K562 (cell line): Measurements from ENCODE around the gene NR6A1. TPM values are rescaled to one million over a fixed set of nuclear protein-coding genes. Genes with fewer than 3 reads are reported as not detected.

Experiments
- ATAC-seq: fragments of 200-7000 bp; cut with Tn5 transposase; 3 replicates; pipeline ENCODE4 v1.9.1; 2020; ENCODE audit warnings: moderate library complexity
- BruUV-seq: library from RNA; stranded (reverse); fragments of 400-500 nt; replicated peaks from 2 replicates; lab custom pipeline; 2021; lab: Mats Ljungman, UMichigan
- CTCF ChIA-PET: fragments of 300-600 bp; formaldehyde crosslinking; extraction: SDS; loops from one replicate; lab custom pipeline; 2021; ENCODE audit warnings: low intra/inter-chr PET ratio; lab: Yijun Ruan, JAX
- POLR2A ChIA-PET: fragments of 300-600, 350-650 bp; sonication (Branson Sonifier 250); formaldehyde crosslinking; extraction: SDS; loops from one replicate; lab custom pipeline; 2021; ENCODE audit warnings: antibody characterized with exemption, inconsistent platforms; lab: Yijun Ruan, JAX
- DNase-seq, 4 experiments: peaks; one replicate each; pipeline versions ENCODE4 v3.0.0 to v3.0.0-alpha.2; 2011 to 2018; ENCODE audit warnings: low spot score in 3 of 4, mixed read lengths in 3 of 4; ENCODE audit errors: extremely low read depth in 1 of 4
- FAIRE-seq: peaks from 2 replicates; lab custom pipeline; 2011; peaks lifted over from hg19 to GRCh38; lab: Jason Lieb, UNC
- H2AFZ ChIP-seq: 2 replicates; pipeline ENCODE4 v1.6.0; 2011; ENCODE audit warnings: low read depth, low read length, control low read depth, inconsistent platforms
- H3K27ac ChIP-seq: fragments of 200-600 bp; 3 replicates; pipeline ENCODE4 v1.8.0; 2011; ENCODE audit warnings: low read depth, mild to moderate bottlenecking, control low read depth, inconsistent platforms, low read length, moderate library complexity, mixed read lengths; ENCODE audit errors: extremely low read depth
- H3K27me3 ChIP-seq, 2 experiments: fragments of 300-600 bp in 1 of 2; 2 replicates in 1 of 2; 3 replicates in 1 of 2; pipeline versions ENCODE4 v1.6.0 to v1.8.0; 2011; ENCODE audit warnings: inconsistent platforms in 2 of 2, low read length in 2 of 2, mild to moderate bottlenecking in 1 of 2, mixed read lengths in 1 of 2, moderate library complexity in 1 of 2; ENCODE audit not compliant: control insufficient read depth in 2 of 2, insufficient read depth in 2 of 2
- H3K36me3 ChIP-seq: fragments of 300-600 bp; 3 replicates; pipeline ENCODE4 v1.8.0; 2011; ENCODE audit warnings: mild to moderate bottlenecking, low read length, inconsistent platforms; ENCODE audit not compliant: control insufficient read depth, insufficient read depth
- H3K4me1 ChIP-seq, 2 experiments: fragments of 200-600 bp in 1 of 2; replicated peaks in 1 of 2; 2 replicates in 1 of 2; 3 replicates in 1 of 2; pipeline versions ENCODE4 v1.5.1 to v1.8.0; 2011; ENCODE audit warnings: inconsistent platforms in 2 of 2, low read length in 2 of 2, mild to moderate bottlenecking in 1 of 2, mixed read lengths in 1 of 2, moderate library complexity in 1 of 2; ENCODE audit not compliant: control insufficient read depth in 2 of 2, insufficient read depth in 2 of 2
- H3K4me2 ChIP-seq: 2 replicates; pipeline ENCODE4 v1.6.1; 2011; ENCODE audit warnings: low read length, control low read depth, inconsistent platforms, mixed read lengths; ENCODE audit not compliant: insufficient read depth
- H3K4me3 ChIP-seq: fragments of 200-600 bp; sonication (generic), shearing (Covaris generic); 2 replicates; pipeline ENCODE4 v1.5.1; 2016; ENCODE audit warnings: control low read depth, inconsistent platforms
- H3K79me2 ChIP-seq: fragments of 200-600 bp; 3 replicates; pipeline ENCODE4 v1.8.0; 2011; ENCODE audit warnings: low read length, inconsistent platforms; ENCODE audit not compliant: control insufficient read depth, insufficient read depth
- H3K9ac ChIP-seq, 2 experiments: 2 replicates each; pipeline versions ENCODE4 v1.6.0 to v1.6.1; 2011; ENCODE audit warnings: low read depth in 2 of 2, low read length in 2 of 2, control low read depth in 1 of 2, inconsistent platforms in 1 of 2, mild to moderate bottlenecking in 1 of 2, mixed read lengths in 1 of 2; ENCODE audit not compliant: insufficient read depth in 1 of 2
- H3K9me1 ChIP-seq: one replicate; pipeline ENCODE4 v1.6.0; 2011; ENCODE audit warnings: inconsistent platforms, mild to moderate bottlenecking, low read length, moderate library complexity; ENCODE audit not compliant: control insufficient read depth, insufficient read depth
- H3K9me3 ChIP-seq: replicated peaks from 2 replicates; pipeline ENCODE4 v1.5.1; 2011; ENCODE audit warnings: low read depth, low read length, inconsistent platforms; ENCODE audit not compliant: control insufficient read depth, insufficient read depth
- H4K20me1 ChIP-seq: replicated peaks from 2 replicates; pipeline ENCODE4 v1.6.1; 2011; ENCODE audit warnings: low read length, inconsistent platforms, mixed read lengths; ENCODE audit not compliant: control insufficient read depth, insufficient read depth
- EGR1 ChIP-seq: fragments of 450-650 bp; conservative IDR thresholded peaks from 2 replicates; pipeline ENCODE4 v1.6.1; 2017; ENCODE audit warnings: mild to moderate bottlenecking
- FOXK2 ChIP-seq, 2 experiments: fragments of 450-650 bp; IDR thresholded peaks in 1 of 2; conservative IDR thresholded peaks in 1 of 2; 2 replicates each; pipeline ENCODE4 v1.6.1; 2016; ENCODE audit warnings: low read depth in 2 of 2, mild to moderate bottlenecking in 1 of 2
- FOXM1 ChIP-seq, 2 experiments: fragments of 450-650 bp in 1 of 2; sonication (generic) in 1 of 2; formaldehyde crosslinking in 1 of 2; IDR thresholded peaks; 2 replicates each; pipeline versions ENCODE4 v1.6.1 to v1.9.0; 2017 to 2022; ENCODE audit warnings: low read depth in 2 of 2, mild to moderate bottlenecking in 2 of 2, missing genetic modification reagents in 1 of 2, moderate library complexity in 1 of 2
- KHSRP ChIP-seq: fragments of 450-650 bp; IDR thresholded peaks from 2 replicates; pipeline ENCODE4 v1.6.1; 2017
- MBD2 ChIP-seq: sonication (generic); IDR thresholded peaks from 2 replicates; pipeline ENCODE4 v1.6.1; 2016; ENCODE audit warnings: low read depth, borderline replicate concordance
- PHB ChIP-seq: fragments of 250-450 bp; sonication (Bioruptor Pico); IDR thresholded peaks from 2 replicates; pipeline ENCODE4 v1.5.0; 2021
- RFX1 ChIP-seq: fragments of 450-650 bp; IDR thresholded peaks from 2 replicates; pipeline ENCODE4 v1.6.1; 2016; ENCODE audit warnings: mild to moderate bottlenecking, moderate library complexity
- RNF2 ChIP-seq: sonication (generic); IDR thresholded peaks from 2 replicates; pipeline ENCODE4 v1.6.1; 2016
- SIRT6 ChIP-seq: IDR thresholded peaks from one replicate; pipeline ENCODE4 v1.6.1; 2012; ENCODE audit warnings: low read depth, mild to moderate bottlenecking, control low read depth, inconsistent platforms, low read length, moderate library complexity
- SRSF3 ChIP-seq: fragments of 200-400 bp; formaldehyde crosslinking; IDR thresholded peaks from 2 replicates; pipeline ENCODE4 v1.6.1; 2016; ENCODE audit warnings: mild to moderate bottlenecking, low read length, moderate library complexity; ENCODE audit not compliant: insufficient read depth
- SRSF9 ChIP-seq: fragments of 200-400 bp; formaldehyde crosslinking; IDR thresholded peaks from 2 replicates; pipeline ENCODE4 v1.6.1; 2017; ENCODE audit warnings: low read depth, low read length, borderline replicate concordance
- U2AF1 ChIP-seq: fragments of 200-400 bp; formaldehyde crosslinking; optimal IDR thresholded peaks from 2 replicates; pipeline ENCODE3; 2017; ENCODE audit warnings: mild to moderate bottlenecking, low read depth, low read length, moderate library complexity
- ZFP36 ChIP-seq: fragments of 150-350 bp; IDR thresholded peaks from 2 replicates; pipeline ENCODE4 v1.6.1; 2018; ENCODE audit warnings: low read length, low read depth; ENCODE audit not compliant: partially characterized antibody
- ZZZ3 ChIP-seq: fragments of 450-650 bp; IDR thresholded peaks from 2 replicates; pipeline ENCODE4 v1.6.1; 2016; ENCODE audit warnings: antibody characterized with exemption, mild to moderate bottlenecking, moderate library complexity
- WGBS: fragments of 100-300 bp; shearing (Covaris generic); methylation state at CpG from one replicate; pipeline ENCODE4 v1.1.6; 2016; ENCODE audit warnings: low coverage, mixed read lengths; ENCODE audit not compliant: insufficient coverage; ENCODE audit errors: missing lambda C conversion rate; 5-methylcytosine and 5-hydroxymethylcytosine counted together
- in situ Hi-C: fragments of 300-500 bp; cut with MboI; formaldehyde crosslinking; loops from 4 replicates; pipeline ENCODE4 v1.15.0; 2018; ENCODE audit warnings: inconsistent platforms, mixed read lengths
- intact Hi-C: fragments of 100-400 bp; cut with micrococcal nuclease; formaldehyde crosslinking; loops from 2 replicates; pipeline ENCODE4 v1.14.2; 2022
- polyA plus RNA-seq, 8 experiments: library from polyadenylated mRNA; depleted of rRNA in 4 of 8; stranded (reverse) in 5 of 8; unstranded in 3 of 8; fragments of >200 nt; fragmentation: Nextera tagmentation in 2 of 8; fragmentation: Illumina TruSeq in 1 of 8; extraction: Ambion mirVana in 2 of 8; extraction: Trizol in 1 of 8; gene quantifications; 2 replicates each; pipeline versions ENCODE4 v1.2.1 to v1.2.3, GENCODE V29; 2011 to 2014; ENCODE audit warnings: inconsistent platforms in 1 of 8, missing spikeins in 1 of 8
- total RNA-seq, 7 experiments: library from RNA; depleted of rRNA in 6 of 7; stranded (reverse); fragments of >200 nt in 6 of 7; fragmentation: Illumina TruSeq in 2 of 7; extraction: Trizol in 2 of 7; gene quantifications; 2 replicates each; pipeline versions ENCODE4 v1.2.1 to v1.2.3, GENCODE V29; 2011 to 2021; ENCODE audit warnings: low replicate concordance in 1 of 7
- TF ChIP-seq, protein P1 (sequence below): fragments of 450-650 bp; IDR thresholded peaks from one replicate; pipeline ENCODE4 v1.6.1; 2018; ENCODE audit warnings: mild to moderate bottlenecking, moderate library complexity; ENCODE audit not compliant: partially characterized antibody

NR6A1 gene
- total and polyA plus RNA-seq, 9 of the 15 experiments (the other 6 are each of a cell fraction or from before 2014, with no cell fraction given), result 9.7 to 55.4 (median 28.3) TPM

GRCh38 chr9:124710766-124711165 is 60.3 kb downstream of the NR6A1 start:
- DNase-seq, result no peak
- POLR2A ChIA-PET, result no interaction called here
- Histone ChIP-seq H3K27ac (no peak overlapping the region), H2AFZ (no peak overlapping the region), H3K4me3 (no peak overlapping the region), H3K27me3 (no peaks in the 10 kb centered on the region), H3K4me1 (peaks cover 0 to 11% of the 10 kb centered on the region in 2 experiments; a peak in 2 of 5 replicates), H4K20me1 (no peaks in the 10 kb centered on the region), H3K36me3 (peaks cover 1% of the 10 kb centered on the region; the same call in 1 of the 3 replicates), H3K9ac (no peak overlapping the region)
- intact Hi-C loops (no loop called here), in situ Hi-C loops (loop anchor here (5.0 to 25.0 kb wide), 2 partner anchors 163 to 298 kb away; partner anchors contain the start of gene PSMB7)
- 95% methylated on average over 4 of the region's 4 CpGs for WGBS
- TF ChIP-seq MBD2, result no peak
- no peak for TF ChIP-seq SRSF3
- no peak for TF ChIP-seq PHB
- no peak for TF ChIP-seq RNF2
- TF ChIP-seq SIRT6, result no peak
- no peak for TF ChIP-seq SRSF9
- TF ChIP-seq, protein P1, sequence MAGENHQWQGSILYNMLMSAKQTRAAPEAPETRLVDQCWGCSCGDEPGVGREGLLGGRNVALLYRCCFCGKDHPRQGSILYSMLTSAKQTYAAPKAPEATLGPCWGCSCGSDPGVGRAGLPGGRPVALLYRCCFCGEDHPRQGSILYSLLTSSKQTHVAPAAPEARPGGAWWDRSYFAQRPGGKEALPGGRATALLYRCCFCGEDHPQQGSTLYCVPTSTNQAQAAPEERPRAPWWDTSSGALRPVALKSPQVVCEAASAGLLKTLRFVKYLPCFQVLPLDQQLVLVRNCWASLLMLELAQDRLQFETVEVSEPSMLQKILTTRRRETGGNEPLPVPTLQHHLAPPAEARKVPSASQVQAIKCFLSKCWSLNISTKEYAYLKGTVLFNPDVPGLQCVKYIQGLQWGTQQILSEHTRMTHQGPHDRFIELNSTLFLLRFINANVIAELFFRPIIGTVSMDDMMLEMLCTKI, result no peak
- no peak for TF ChIP-seq EGR1
- no peak for TF ChIP-seq KHSRP
- no peak for TF ChIP-seq ZFP36
- no peak for TF ChIP-seq FOXK2 (conservative IDR thresholded peaks at IDR 0.05 in 1 of 2, IDR thresholded peaks at IDR 0.05 in 1 of 2; ENCODE audit: low read depth in 2 of 2)
- no peak for TF ChIP-seq ZZZ3
- no peak for TF ChIP-seq U2AF1
- no peak for TF ChIP-seq FOXM1 (IDR thresholded peaks at IDR 0.05; ENCODE audit: low read depth)
- no peak for TF ChIP-seq FOXM1 (CRISPR knock-in tag; IDR thresholded peaks at IDR 0.05; ENCODE audit: low read depth)
- TF ChIP-seq RFX1, result no peak
- TF ChIP-seq, all 486 proteins: peak for 0
- FAIRE-seq, result no peak
- no peaks in the 10 kb centered on the region for H3K9me3 ChIP-seq
- peaks cover 29% of the 10 kb centered on the region for H3K79me2 ChIP-seq
- H3K9me1 ChIP-seq, result no peaks in the 10 kb centered on the region
- no peak overlapping the region for H3K4me2 ChIP-seq
- CTCF ChIA-PET, result interaction anchor here (0.6 to 4.2 kb wide), 8 partner anchors 43 to 160 kb away, joined by 3 to 147 read pairs (median 8); no protein-coding TSS in a partner anchor
- no peak for ATAC-seq
- BruUV-seq, result no TSS peak
